Measurements from ENCODE around the gene ROBO2. TPM values are rescaled to one million over a fixed set of nuclear protein-coding genes. Genes with fewer than 3 reads are reported as not detected.

The ROBO2 gene
- total RNA-seq, 1 donor from 2014 or later, result 2.9 TPM

DNA sequence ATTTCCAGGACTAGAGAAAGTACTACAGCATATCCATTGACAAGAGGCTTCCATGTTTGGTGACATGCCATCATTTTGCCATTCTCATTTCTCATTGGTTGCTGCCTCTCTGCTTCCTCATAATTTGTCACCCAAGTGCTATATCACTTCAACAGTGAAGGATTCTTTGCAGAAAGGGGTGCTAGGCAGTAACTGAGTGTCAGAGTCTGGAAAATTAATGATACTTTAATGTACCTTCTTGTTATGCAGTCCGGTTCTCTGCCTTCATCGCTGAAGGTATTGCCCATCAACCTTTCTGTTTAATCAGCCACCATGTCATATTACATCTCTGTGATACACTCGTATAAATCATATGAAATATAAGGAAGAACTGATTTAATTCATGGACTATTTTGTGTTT lies 550.3 kb downstream of the ROBO2 start:
- no peaks in the 10 kb centered on the region for H3K36me3 ChIP-seq
- intact Hi-C loops (cut with DNase I), result no loop called here
- no peak overlapping the region for H3K27ac ChIP-seq
- H3K9me3 ChIP-seq, result no peaks in the 10 kb centered on the region
- no peaks in the 10 kb centered on the region for H3K4me1 ChIP-seq
- DNase-seq (ENCODE audit: low spot score in 2 of 2), result no peak
- H3K27me3 ChIP-seq, result no peaks in the 10 kb centered on the region
- TF ChIP-seq, protein P1, sequence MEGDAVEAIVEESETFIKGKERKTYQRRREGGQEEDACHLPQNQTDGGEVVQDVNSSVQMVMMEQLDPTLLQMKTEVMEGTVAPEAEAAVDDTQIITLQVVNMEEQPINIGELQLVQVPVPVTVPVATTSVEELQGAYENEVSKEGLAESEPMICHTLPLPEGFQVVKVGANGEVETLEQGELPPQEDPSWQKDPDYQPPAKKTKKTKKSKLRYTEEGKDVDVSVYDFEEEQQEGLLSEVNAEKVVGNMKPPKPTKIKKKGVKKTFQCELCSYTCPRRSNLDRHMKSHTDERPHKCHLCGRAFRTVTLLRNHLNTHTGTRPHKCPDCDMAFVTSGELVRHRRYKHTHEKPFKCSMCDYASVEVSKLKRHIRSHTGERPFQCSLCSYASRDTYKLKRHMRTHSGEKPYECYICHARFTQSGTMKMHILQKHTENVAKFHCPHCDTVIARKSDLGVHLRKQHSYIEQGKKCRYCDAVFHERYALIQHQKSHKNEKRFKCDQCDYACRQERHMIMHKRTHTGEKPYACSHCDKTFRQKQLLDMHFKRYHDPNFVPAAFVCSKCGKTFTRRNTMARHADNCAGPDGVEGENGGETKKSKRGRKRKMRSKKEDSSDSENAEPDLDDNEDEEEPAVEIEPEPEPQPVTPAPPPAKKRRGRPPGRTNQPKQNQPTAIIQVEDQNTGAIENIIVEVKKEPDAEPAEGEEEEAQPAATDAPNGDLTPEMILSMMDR (IDR thresholded peaks at IDR 0.05), result no peak
- H3K4me3 ChIP-seq, result no peak overlapping the region

DNA sequence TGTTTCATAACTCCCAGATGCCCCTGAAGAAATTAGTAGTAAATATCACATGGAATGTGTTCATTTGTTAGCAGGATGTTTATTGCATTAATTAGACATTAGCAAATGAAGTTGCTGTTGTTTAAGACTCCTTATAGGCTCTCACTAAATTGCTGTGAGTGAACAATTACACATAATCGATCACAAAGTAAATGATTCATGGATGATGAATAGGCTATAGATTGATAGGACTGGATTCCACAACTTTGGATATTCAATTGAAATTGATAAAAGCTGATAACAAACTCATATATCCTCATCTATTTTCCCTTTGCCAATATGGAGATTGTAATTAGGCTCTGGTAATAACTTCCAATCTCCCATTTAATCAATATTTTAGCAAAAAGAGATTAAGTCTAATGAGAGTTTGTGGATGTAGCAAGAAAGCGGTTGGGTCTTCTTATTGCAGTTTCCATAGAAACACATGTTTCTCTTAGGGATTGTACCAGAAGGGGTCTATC lies 555.5 kb downstream of the ROBO2 start:
- DNase-seq (ENCODE audit: low spot score in 2 of 2), result no peak
- intact Hi-C loops (cut with DNase I), result no loop called here

DNA sequence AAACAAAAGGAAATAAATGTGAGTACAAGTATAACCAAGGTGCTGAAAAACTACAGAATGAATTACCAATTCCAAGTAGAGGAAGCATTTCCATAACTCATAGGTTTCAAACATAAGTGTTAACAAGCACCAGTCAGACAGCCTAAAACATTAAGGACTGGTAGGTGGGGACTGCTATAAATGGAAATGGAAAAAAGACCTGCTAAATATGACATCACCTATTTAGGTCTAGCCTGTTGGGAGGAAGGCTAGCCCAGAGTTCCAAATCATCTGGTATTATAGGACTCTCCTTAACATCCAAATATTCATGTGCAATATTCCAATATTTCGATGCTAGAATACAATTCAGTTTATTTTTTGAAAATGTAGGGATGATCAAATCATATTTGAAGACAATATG lies 560.0 kb downstream of the ROBO2 start:
- TF ChIP-seq, protein P1 (IDR thresholded peaks at IDR 0.05), result no peak
- DNase-seq (ENCODE audit: low spot score in 2 of 2), result no peak
- intact Hi-C loops (cut with DNase I), result no loop called here
- no peaks in the 10 kb centered on the region for H3K27me3 ChIP-seq
- H3K36me3 ChIP-seq, result no peaks in the 10 kb centered on the region
- H3K27ac ChIP-seq, result no peak overlapping the region
- no peak overlapping the region for H3K4me3 ChIP-seq
- no peaks in the 10 kb centered on the region for H3K4me1 ChIP-seq
- H3K9me3 ChIP-seq, result no peaks in the 10 kb centered on the region

More for the DNA sequence above, 555.5 kb downstream of the ROBO2 start:
- TF ChIP-seq, protein P1 (IDR thresholded peaks at IDR 0.05), result no peak
- no peaks in the 10 kb centered on the region for H3K27me3 ChIP-seq
- H3K9me3 ChIP-seq, result no peaks in the 10 kb centered on the region
- no peak overlapping the region for H3K27ac ChIP-seq
- no peak overlapping the region for H3K4me3 ChIP-seq
- H3K36me3 ChIP-seq, result no peaks in the 10 kb centered on the region
- H3K4me1 ChIP-seq, result no peaks in the 10 kb centered on the region

DNA sequence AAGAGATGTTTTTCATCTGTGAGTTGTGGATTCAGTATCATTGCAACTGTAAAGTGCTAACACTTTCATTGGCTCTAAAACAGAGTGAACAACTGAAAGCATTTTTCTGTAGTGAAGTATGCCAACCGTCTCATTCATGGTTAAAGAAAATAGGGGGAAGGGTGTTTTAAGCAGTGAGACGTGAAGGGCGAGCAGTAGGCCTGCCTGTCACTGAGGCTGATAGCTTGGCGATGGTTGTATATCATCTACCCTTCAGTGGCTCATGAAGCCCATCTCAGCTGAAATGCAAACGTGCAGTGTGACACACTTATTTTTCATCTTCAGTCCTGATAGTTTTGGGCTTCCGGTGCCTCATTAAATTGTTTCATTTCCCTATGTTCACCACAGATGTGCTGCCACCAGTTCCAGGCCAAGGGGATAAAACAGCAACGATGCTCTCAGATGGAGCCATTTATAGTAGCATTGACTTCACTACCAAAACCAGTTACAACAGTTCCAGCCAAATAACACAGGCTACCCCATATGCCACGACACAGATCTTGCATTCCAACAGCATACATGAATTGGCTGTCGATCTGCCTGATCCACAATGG lies 562.0 kb downstream of the ROBO2 start:
- intact Hi-C loops (cut with DNase I), result no loop called here
- no peaks in the 10 kb centered on the region for H3K36me3 ChIP-seq

DNA sequence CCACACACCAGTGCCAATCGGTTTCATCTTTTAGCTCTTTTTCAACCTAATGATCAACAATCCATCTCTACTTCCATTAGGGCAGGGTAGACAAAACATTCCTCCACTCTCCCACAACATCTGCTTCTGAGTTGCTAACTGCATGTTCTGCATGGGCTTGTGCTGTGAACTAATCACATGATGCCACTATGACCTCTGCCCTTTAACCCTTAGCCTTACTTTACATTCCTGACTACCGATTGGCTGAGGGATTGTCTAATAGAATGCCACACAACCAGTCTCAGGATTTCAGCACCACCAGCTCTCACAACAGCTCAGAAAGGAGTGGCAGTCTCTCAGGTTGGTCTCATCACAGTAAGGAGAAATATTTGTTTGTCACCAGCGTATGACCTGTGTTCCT lies 562.8 kb downstream of the ROBO2 start:
- no peaks in the 10 kb centered on the region for H3K36me3 ChIP-seq
- intact Hi-C loops (cut with DNase I), result no loop called here
- H3K27me3 ChIP-seq, result no peaks in the 10 kb centered on the region
- H3K4me3 ChIP-seq, result no peak overlapping the region
- H3K27ac ChIP-seq, result no peak overlapping the region
- H3K4me1 ChIP-seq, result no peaks in the 10 kb centered on the region
- TF ChIP-seq, protein P1 (IDR thresholded peaks at IDR 0.05), result no peak
- no peaks in the 10 kb centered on the region for H3K9me3 ChIP-seq
- DNase-seq (ENCODE audit: low spot score in 2 of 2), result no peak

More for the DNA sequence above, 562.0 kb downstream of the ROBO2 start:
- Histone ChIP-seq H3K4me1 (no peaks in the 10 kb centered on the region), H3K4me3 (no peak overlapping the region), H3K27ac (no peak overlapping the region), H3K27me3 (no peaks in the 10 kb centered on the region), H3K9me3 (no peaks in the 10 kb centered on the region)
- no peak for DNase-seq (ENCODE audit: low spot score in 2 of 2)
- TF ChIP-seq, protein P1 (IDR thresholded peaks at IDR 0.05), result no peak

DNA sequence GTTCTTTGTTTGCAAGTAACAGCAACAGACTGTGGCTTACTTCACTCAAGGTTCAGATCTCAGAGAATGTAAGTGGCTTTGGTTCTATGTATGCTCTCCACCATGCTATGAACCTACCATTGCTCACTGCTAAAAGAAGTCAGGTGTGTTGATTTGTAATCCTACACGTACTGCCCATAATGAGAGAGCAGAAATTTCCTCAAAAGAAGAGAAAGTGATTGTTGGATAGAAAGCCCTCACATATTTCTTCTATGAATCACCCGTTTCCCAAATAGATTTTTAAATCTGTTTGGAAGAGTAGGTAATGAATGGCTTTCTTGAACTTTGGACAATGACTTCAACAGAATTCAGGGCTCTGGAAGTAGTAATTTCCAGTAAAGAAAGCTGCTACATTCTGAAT lies 565.4 kb downstream of the ROBO2 start:
- Histone ChIP-seq H3K9me3 (no peaks in the 10 kb centered on the region), H3K36me3 (no peaks in the 10 kb centered on the region), H3K27ac (no peak overlapping the region), H3K4me1 (no peaks in the 10 kb centered on the region), H3K27me3 (no peaks in the 10 kb centered on the region), H3K4me3 (no peak overlapping the region)
- DNase-seq (ENCODE audit: low spot score in 2 of 2), result no peak
- TF ChIP-seq, protein P1 (IDR thresholded peaks at IDR 0.05), result no peak
- intact Hi-C loops (cut with DNase I), result no loop called here

All from ascending aorta (tissue), 2 donors.